Neural cell (in vitro differentiated cells): ENCODE results near the gene ASS1.

ENCODE experiments used
- CTCF ChIP-seq: fragments of 450-650 bp; IDR thresholded peaks from 2 replicates; pipeline ENCODE4 v1.5.1; 2014; ENCODE audit warnings: antibody characterized with exemption, mild to moderate bottlenecking, moderate library complexity; ENCODE audit not compliant: poor library complexity, severe bottlenecking
- EZH2 ChIP-seq: fragments of 200-600, 300-800 bp; shearing (Covaris generic), sonication (generic); IDR thresholded peaks from 2 replicates; pipeline ENCODE4 v1.6.1; 2014; ENCODE audit warnings: antibody characterized with exemption, low read length, borderline replicate concordance, mild to moderate bottlenecking; ENCODE audit not compliant: insufficient read depth, poor library complexity, severe bottlenecking
- MXI1 ChIP-seq: fragments of 450-650 bp; conservative IDR thresholded peaks from 2 replicates; pipeline ENCODE4 v1.6.1; 2014; ENCODE audit warnings: antibody characterized with exemption, mild to moderate bottlenecking; ENCODE audit not compliant: poor library complexity, severe bottlenecking
- POLR2AphosphoS5 ChIP-seq: IDR thresholded peaks from 2 replicates; pipeline ENCODE4 v1.6.1; 2012
- RAD21 ChIP-seq: fragments of 450-650 bp; conservative IDR thresholded peaks from 2 replicates; pipeline ENCODE4 v1.6.1; 2014; ENCODE audit warnings: antibody characterized with exemption, mild to moderate bottlenecking, moderate library complexity
- REST ChIP-seq: IDR thresholded peaks from 2 replicates; pipeline ENCODE4 v1.6.1; 2012; ENCODE audit warnings: borderline replicate concordance
- SMC3 ChIP-seq: fragments of 450-650 bp; conservative IDR thresholded peaks from 2 replicates; pipeline ENCODE4 v1.6.1; 2014; ENCODE audit warnings: antibody characterized with exemption, mild to moderate bottlenecking, moderate library complexity; ENCODE audit not compliant: poor library complexity
- TAF1 ChIP-seq: IDR thresholded peaks from 2 replicates; pipeline ENCODE4 v1.6.1; 2012; ENCODE audit warnings: low read depth

GRCh38 chr9:130406278-130406895, 38.4 kb upstream of the ASS1 start:
- TF ChIP-seq CTCF, result no peak
- no peak for TF ChIP-seq POLR2AphosphoS5
- TF ChIP-seq REST, result no peak
- TF ChIP-seq RAD21, result no peak
- TF ChIP-seq TAF1, result no peak
- TF ChIP-seq EZH2, result no peak
- no peak for TF ChIP-seq MXI1
- TF ChIP-seq SMC3, result no peak
